G401 (cell line): ENCODE results near the gene TCERG1. TPM values are rescaled to one million over a fixed set of nuclear protein-coding genes. Genes with fewer than 3 reads are reported as not detected.
"Not testable (repeated sequence)": the region's sequence is repeated elsewhere in the genome, so short reads cannot be mapped to it uniquely, and the experiment has no call there.

Experiments used
- DNase-seq: peaks from one replicate; pipeline ENCODE4 v3.0.0-alpha.2; 2015; ENCODE audit warnings: low spot score
- in situ Hi-C: cut with HindIII; loops from 2 replicates; pipeline ENCODE4 v1.10.0; 2016; ENCODE audit warnings: low sequenced_read_pairs, mixed read lengths
- total RNA-seq: library from RNA; depleted of rRNA; stranded (reverse); fragments of >200 nt; shearing (Covaris generic); gene quantifications from 2 replicates; pipeline ENCODE4 v1.2.3, GENCODE V29; 2014; rRNA removed

The TCERG1 gene
- total RNA-seq, 1 experiment from 2014 or later = 36.1 TPM

GRCh38 chr5:146553446-146553845 is 106.3 kb downstream of the TCERG1 start:
- no peak for DNase-seq
- in situ Hi-C loops = no loop called here

- in situ Hi-C loops, DNase-seq: not testable (repeated sequence)
Measured at GRCh38 chr5:146556884-146557283, 109.8 kb downstream of the TCERG1 start.

GRCh38 chr5:146560205-146560812 is 113.2 kb downstream of the TCERG1 start:
- in situ Hi-C loops = no loop called here
- DNase-seq = no peak

Other genes with a start within 250 kb of the TCERG1 start
- 37.2 and 45.2 TPM in 2 replicates for gene RBM27, start 243.7 kb upstream of the TCERG1 start, total RNA-seq
- gene POU4F3, start 108.5 kb upstream of the TCERG1 start, total RNA-seq = not detected in 2 replicates
- not detected in 2 replicates for gene GPR151, start 68.9 kb downstream of the TCERG1 start, total RNA-seq